Left ventricle myocardium superior (tissue), 1 donor: ENCODE data around the gene XPR1. TPM values are rescaled to one million over a fixed set of nuclear protein-coding genes. Genes with fewer than 3 reads are reported as not detected.
"Not testable (repeated sequence)": the region's sequence is repeated elsewhere in the genome, so short reads cannot be mapped to it uniquely, and the experiment has no call there.

Source experiments
- ATAC-seq: fragments of 200-7000 bp; cut with Tn5 transposase; one replicate; pipeline ENCODE4 v1.9.1; 2020; ENCODE audit warnings: mild to moderate bottlenecking, moderate library complexity
- DNase-seq: peaks from one replicate; pipeline ENCODE4 v3.0.0-alpha.2; 2020
- intact Hi-C: fragments of 100-400 bp; cut with micrococcal nuclease; formaldehyde crosslinking; loops from one replicate; pipeline ENCODE4 v1.11.0; 2022
- total RNA-seq: library from RNA; stranded (reverse); fragmentation: NEBNext Ultra II Directional; extraction: Animal tissue kit (Norgen Biotek cat#: 25700); gene quantifications from one replicate; pipeline ENCODE4 v1.2.1, GENCODE V29; 2021
- donor health status: DM: no; HTN: yes; CAD: no; lungs with severe emphysema.

Gene XPR1
- total RNA-seq, 1 donor from 2014 or later, result 43.8 TPM

- no peak for ATAC-seq
- intact Hi-C loops, result no loop called here
- no peak for DNase-seq
Observed at GRCh38 chr1:180802813-180803212, 171.0 kb downstream of the XPR1 start.

DNA sequence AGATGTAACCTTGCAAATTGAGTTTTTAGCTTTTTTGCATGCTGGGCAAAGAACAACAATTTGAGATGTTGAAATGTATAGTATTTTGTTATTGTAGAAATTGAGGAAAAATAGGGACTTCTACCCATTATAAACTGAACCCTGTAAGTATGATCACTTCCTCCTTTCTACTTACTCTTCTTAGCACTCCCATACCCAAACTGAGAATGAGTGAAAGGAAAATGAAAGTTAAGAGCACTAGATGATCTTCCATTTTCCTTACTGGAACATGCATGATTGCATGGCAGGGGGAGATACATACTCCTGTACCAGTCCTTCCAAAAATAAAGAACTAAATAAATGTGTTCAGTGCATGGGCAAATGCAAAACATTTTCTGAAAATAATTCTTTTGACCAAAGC is 173.5 kb downstream of the XPR1 start:
- no peak for DNase-seq
- no peak for ATAC-seq
- intact Hi-C loops, result no loop called here

GRCh38 chr1:180811298-180811697 is 179.5 kb downstream of the XPR1 start:
- ATAC-seq, result no peak
- intact Hi-C loops, result no loop called here

DNA sequence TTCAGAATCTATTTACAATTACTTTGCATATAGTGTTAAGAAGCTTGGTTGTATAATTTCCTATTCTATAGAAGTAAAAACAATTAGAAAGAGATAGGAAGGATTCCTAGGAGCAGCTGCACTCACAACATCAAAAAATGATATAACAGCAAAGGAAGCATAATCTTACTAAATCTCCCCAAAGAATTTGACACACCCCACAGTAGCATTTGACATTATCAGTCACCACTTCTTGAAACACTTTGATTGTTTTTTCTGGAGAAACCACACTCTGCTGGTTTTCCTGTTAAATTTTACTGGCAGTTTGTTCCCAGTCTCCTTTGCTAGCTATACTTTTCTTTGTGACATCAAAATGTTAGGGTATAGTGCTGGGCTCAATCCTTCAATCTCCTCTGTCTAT is 180.1 kb downstream of the XPR1 start:
- ATAC-seq (no peak), DNase-seq (no peak)
- intact Hi-C loops, result no loop called here

More at GRCh38 chr1:180811298-180811697, 179.5 kb downstream of the XPR1 start:
- no peak for DNase-seq

- ATAC-seq (no peak), DNase-seq (no peak)
- intact Hi-C loops, result no loop called here
Observed at GRCh38 chr1:180814258-180814657, 182.4 kb downstream of the XPR1 start.

DNA sequence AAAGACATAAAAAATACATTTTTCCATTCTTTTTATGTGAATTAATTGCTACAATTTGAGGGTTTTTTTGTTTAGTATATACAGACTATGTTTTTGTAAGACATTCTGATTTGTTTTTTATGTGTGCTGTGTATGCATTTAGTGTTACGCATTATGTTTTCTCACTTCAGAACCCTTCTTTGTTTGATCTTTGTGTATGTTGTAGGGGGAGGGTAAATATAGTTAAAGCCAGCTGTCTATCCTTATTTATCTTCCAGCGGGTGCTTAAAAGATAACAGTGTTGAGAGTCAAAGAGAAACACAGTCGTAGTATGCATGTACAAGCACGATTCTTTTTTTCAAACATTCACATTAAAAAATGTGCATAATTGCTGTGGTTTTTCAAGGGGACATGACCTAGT is 183.4 kb downstream of the XPR1 start:
- DNase-seq, result no peak
- no peak for ATAC-seq
- intact Hi-C loops, result no loop called here

DNA sequence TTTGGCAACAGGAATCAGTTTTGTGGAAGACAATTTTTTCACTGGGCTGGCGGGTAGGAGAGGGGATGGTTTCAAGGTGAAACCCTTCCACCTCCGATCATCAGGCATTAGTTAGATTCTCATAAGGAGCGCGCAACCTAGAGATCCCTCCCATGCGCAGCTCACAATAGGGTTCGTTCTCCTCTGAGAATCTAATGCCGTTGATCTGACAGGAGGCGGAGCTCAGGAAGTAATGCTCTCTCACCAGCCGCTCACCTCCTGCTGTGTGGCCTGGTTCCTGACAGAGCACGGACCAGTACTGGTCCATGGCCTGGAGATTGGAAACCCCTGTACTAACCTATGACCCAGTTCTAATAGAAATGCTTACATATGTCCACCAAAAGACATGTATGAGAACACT is 184.3 kb downstream of the XPR1 start:
- no peak for DNase-seq
- no peak for ATAC-seq
- intact Hi-C loops, result no loop called here

DNA sequence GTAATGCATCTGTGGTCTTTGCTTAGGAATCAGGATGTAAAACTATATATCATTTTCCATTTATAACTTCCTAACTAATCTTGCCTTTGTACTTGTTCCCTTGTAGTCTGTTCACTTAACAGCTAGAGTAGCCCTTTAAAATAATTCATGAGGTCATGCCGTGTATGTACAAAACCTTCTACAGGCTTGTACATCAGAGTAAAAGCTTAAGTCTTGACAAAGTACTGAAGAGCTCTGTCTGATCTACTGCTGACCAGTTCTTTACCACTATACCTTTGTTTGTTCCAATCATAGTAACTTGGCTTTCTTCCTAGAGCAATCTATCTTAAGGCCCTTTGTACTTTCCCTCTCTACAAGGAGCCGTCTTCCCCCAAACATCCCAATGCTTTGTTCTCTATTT is 190.1 kb downstream of the XPR1 start:
- no peak for DNase-seq
- peak; percentile 79 for ATAC-seq
- intact Hi-C loops, result no loop called here

DNA sequence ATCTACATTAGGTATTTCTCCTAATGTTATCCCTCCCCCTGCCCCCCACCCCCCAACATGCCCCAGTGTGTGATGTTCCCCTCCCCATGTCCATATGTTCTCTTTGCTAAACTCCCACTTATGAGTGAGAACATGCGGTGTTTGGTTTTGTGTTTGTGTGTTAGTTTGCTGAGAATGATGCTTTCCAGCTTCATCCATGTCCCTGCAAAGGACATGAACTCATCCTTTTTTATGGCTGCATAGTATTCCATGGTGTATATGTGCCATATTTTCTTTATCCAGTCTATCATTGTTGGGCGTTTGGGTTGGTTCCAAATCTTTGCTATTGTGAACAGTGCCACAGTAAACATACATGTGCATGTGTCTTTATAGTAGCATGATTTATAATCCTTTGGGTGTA is 199.7 kb downstream of the XPR1 start:
- intact Hi-C loops, ATAC-seq: not testable (repeated sequence)

DNA sequence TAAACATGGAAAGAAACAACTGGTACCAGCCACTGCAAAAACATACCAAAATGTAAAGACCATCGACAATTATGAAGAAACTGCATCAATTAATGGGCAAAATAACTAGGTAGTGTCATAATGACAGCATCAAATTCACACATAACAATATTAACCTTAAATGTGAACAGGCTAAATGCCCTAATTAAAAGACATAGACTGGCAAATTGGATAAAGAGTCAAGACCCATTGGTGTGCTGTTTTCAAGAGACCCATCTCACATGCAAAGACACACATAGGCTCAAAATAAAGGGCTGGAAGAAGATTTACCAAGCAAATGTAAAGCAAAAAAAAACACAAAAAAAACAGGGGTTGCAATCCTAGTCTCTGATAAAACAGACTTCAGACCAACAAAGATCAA is 201.4 kb downstream of the XPR1 start:
- ATAC-seq, DNase-seq: not testable (repeated sequence)

More for the DNA sequence above, 199.7 kb downstream of the XPR1 start:
- not testable (repeated sequence) for DNase-seq

GRCh38 chr1:180836449-180836848 is 204.6 kb downstream of the XPR1 start:
- ATAC-seq (no peak), DNase-seq (no peak)
- intact Hi-C loops, result no loop called here

More for the DNA sequence above, 201.4 kb downstream of the XPR1 start:
- intact Hi-C loops, result not testable (repeated sequence)

GRCh38 chr1:180837020-180837419 is 205.2 kb downstream of the XPR1 start:
- intact Hi-C loops, result no loop called here
- ATAC-seq, result no peak
- DNase-seq, result no peak

GRCh38 chr1:180838535-180838934 is 206.7 kb downstream of the XPR1 start:
- intact Hi-C loops, result no loop called here
- no peak for DNase-seq
- ATAC-seq, result no peak

GRCh38 chr1:180839547-180839946 is 207.7 kb downstream of the XPR1 start:
- ATAC-seq (no peak), DNase-seq (no peak)
- intact Hi-C loops, result no loop called here

GRCh38 chr1:180841415-180841814 is 209.6 kb downstream of the XPR1 start:
- ATAC-seq (no peak), DNase-seq (no peak)
- intact Hi-C loops, result no loop called here

GRCh38 chr1:180842052-180842451 is 210.2 kb downstream of the XPR1 start:
- intact Hi-C loops, result no loop called here
- DNase-seq (no peak), ATAC-seq (no peak)

DNA sequence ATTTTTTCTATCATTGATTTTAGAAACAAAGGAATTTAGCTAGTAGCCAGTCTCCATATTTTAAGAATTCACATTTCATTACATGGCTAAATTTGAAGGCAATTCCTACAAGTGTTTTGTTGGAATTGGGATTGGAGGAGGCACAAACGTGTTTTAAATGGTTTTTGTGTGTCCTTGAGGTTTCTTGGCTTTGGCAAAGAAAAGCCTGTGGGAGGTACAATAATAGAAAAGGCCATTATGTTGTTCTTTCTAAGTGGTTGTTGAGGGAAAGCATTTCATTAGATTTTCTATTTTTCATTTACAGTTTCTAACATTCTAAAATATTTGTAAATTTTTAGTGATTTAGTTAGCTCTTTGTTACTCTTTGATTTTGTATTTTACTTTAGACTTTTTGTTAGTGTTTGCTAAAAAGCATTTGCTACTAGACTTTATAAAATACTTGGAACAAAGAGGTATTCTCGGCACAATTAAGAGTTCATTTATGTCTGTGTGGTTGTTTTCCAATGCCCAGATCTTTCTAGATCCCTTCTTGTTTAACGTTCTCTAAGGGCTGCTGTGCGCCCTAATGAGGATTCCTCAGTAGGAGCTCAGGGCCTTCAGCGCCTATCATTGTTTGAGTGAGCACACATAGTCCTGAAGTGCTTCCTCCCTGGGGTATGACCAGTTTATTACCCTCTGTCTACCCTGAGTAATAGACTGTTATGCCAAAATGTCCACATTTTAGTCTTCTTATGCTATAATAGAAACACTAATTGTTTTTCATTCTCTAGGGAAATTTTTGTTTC is 210.9 kb downstream of the XPR1 start:
- DNase-seq (no peak), ATAC-seq (peak; percentile 41)
- intact Hi-C loops, result no loop called here

DNA sequence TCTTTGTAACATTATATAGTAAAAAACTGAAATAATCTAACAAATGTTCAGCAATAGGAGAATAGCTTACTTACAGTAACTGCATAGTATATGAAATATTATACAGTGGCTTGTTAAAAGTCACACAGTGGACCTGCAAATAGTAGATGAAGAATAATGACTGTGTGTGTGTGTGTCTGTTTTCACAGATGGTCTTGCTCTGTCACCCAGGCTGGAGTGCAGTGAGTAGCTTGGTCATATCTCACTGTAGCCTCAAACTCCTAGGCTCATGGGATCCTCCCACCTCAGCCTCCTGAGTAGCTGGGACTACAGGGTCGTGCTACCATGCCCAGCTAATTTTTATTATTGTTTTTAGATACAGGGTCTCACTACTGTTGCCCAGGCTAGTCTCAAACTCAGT is 213.5 kb downstream of the XPR1 start:
- DNase-seq (no peak), ATAC-seq (no peak)
- intact Hi-C loops, result no loop called here

DNA sequence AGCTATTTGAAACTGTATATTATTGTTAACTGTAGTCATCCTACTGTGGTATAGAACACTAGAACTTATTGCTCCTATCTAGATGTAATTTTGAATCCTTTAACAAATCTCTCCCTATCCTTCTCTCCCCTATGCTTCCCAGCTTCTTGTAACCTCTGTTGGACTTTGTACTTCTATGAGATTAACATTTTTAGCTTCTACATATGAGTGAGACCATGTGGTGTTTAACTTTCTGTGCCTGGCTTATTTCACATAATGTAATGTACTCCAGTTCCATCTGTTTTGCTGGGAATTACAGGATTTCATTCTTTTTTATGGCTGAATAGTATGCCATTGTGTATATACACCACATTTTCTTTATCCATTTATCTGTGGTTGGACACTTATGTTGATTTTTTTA is 216.4 kb downstream of the XPR1 start:
- ATAC-seq (no peak), DNase-seq (no peak)
- intact Hi-C loops, result no loop called here

DNA sequence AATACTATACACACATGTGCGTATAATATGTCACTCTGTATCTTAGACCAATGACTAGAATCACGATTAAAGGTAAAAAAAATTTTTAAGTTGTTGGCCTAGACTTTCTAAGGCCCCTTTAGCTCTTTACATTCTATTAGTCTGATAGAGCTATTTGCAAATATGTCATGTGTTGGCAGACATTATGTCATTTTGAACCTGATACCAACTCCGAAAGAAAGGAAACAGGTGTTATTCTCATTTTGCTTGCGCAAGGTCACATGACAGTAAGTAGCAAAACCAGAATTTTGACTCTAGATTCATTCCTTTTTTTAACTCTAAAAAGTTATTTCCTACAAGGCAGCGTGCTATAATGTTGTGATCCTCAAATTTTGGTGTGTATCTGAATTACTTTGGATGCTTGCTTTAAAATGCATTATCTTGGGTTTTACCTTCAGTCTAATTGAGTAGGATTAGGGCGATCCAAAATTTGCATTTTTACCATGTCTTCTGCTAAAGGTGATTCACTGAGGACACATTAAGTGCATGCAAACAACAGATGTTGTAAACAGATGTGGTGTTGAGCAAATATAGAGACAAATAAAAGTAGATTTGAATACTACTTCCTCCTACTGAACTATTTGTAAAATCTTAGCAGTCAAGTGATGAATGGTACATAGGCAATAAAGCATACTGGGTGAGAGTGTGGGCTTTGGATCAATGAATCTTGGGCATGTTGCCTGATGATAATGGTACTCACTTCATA is 217.4 kb downstream of the XPR1 start:
- ATAC-seq, result no peak
- intact Hi-C loops, result no loop called here

More for the DNA sequence above, 217.4 kb downstream of the XPR1 start:
- no peak for DNase-seq
